Measurements from ENCODE around the gene CD82.

Gene CD82

GRCh38 chr11:44578279-44578678 lies 12.8 kb downstream of the CD82 start:
- DNase-seq: no peak

- DNase-seq: no peak
Measured at GRCh38 chr11:44579302-44579761, 13.9 kb downstream of the CD82 start.

- no peak for DNase-seq
Measured at GRCh38 chr11:44580701-44581100, 15.2 kb downstream of the CD82 start.

- no peak for DNase-seq
Measured at GRCh38 chr11:44581246-44581645, 15.8 kb downstream of the CD82 start.

- no peak for DNase-seq
Measured at GRCh38 chr11:44582641-44583352, 17.3 kb downstream of the CD82 start.

- no peak for DNase-seq
Measured at GRCh38 chr11:44583353-44583669, 17.8 kb downstream of the CD82 start.

GRCh38 chr11:44585421-44585820 lies 20.0 kb downstream of the CD82 start:
- no peak for DNase-seq

- peak; percentile 71 for DNase-seq
Measured at GRCh38 chr11:44589301-44589700, 23.8 kb downstream of the CD82 start.

- DNase-seq: no peak
Measured at GRCh38 chr11:44590769-44591168, 25.3 kb downstream of the CD82 start.

- DNase-seq: no peak
Measured at GRCh38 chr11:44591557-44591956, 26.1 kb downstream of the CD82 start.

GRCh38 chr11:44592125-44592940 lies 26.9 kb downstream of the CD82 start:
- DNase-seq: peak; percentile 28

GRCh38 chr11:44593251-44593650 lies 27.8 kb downstream of the CD82 start:
- no peak for DNase-seq

- DNase-seq: no peak
Measured at GRCh38 chr11:44595006-44595405, 29.5 kb downstream of the CD82 start.

GRCh38 chr11:44595964-44596381 lies 30.5 kb downstream of the CD82 start:
- DNase-seq: no peak

- no peak for DNase-seq
Measured at GRCh38 chr11:44596525-44597276, 31.2 kb downstream of the CD82 start.

GRCh38 chr11:44597358-44598012 lies 32.0 kb downstream of the CD82 start:
- no peak for DNase-seq

GRCh38 chr11:44598831-44599230 lies 33.4 kb downstream of the CD82 start:
- no peak for DNase-seq

- no peak for DNase-seq
Measured at GRCh38 chr11:44600261-44600660, 34.8 kb downstream of the CD82 start.

- peak; percentile 11 for DNase-seq
Measured at GRCh38 chr11:44600839-44601383, 35.4 kb downstream of the CD82 start.

GRCh38 chr11:44601471-44602370 lies 36.3 kb downstream of the CD82 start:
- no peak for DNase-seq

GRCh38 chr11:44602891-44603310 lies 37.4 kb downstream of the CD82 start:
- DNase-seq: no peak

- DNase-seq: no peak
Measured at GRCh38 chr11:44604171-44604581, 38.7 kb downstream of the CD82 start.

All from fibroblast of skin of right quadriceps (primary cell).